Muscle of arm (tissue), 12 donors: ENCODE data around the gene MFSD6. TPM values are rescaled to one million over a fixed set of nuclear protein-coding genes. Genes with fewer than 3 reads are reported as not detected.
"Not testable (repeated sequence)": the region's sequence is repeated elsewhere in the genome, so short reads cannot be mapped to it uniquely, and the experiment has no call there.

Experiments used
- DNase-seq: peaks from one replicate; pipeline ENCODE4 v3.0.0-alpha.2; 2013
- polyA plus RNA-seq, 12 donors: library from polyadenylated mRNA; unstranded; fragments of 120-200 nt; gene quantifications; one replicate each; pipeline ENCODE4 v1.2.1, GENCODE V29; 2013; ENCODE audit not compliant: insufficient read length in 12 of 12

MFSD6 gene
- polyA plus RNA-seq, 12 donors: 8.6 to 15.0 (median 11.6) TPM; not detected in 1

DNA sequence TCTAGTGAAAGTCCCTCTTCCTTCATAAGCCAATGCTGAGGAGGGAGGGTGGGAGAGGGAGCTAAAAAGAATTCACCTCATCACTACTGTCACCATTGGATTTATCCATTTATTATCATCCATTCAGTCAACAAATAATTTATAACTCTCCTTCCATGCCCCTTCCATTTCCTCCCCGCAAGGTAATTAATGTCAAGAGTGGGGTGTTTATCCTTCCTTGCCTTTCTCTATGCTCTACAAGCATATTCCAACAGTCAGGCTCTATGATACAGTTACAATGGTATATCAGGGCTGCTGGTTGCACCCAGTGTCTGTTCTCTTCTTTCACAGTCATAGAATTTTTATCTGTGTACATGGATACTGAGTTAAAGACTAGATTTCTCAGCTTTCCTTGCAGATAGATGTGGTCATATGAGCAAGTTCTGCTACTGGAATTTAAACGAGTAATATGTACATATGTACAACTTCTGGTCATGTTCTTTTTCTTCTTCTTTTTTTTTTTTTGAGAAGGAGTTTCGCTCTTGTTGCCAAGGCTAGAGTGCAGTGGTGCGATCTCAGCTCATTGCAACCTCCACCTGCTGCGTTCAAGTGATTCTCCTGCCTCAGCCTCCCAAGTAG lies 5.1 kb upstream of the MFSD6 start:
- DNase-seq: no peak

DNA sequence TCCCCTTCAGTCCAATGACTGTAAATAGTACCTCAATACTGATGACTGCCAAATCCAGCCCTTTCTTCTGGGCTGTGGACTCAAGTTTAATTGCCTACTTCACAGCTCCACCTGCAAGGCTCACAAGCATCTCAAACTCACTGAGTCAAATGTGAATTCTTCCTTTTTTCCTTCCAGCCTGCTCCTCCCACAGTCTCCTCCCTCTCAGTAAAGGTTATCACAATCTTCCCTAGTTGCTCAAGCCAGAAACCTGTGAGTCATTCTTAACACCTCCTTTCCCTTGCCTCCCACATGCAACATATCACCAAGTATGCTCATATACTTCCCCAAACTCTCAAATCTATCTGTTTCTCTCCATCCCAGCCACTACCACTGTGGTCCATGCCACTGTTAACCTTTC lies 3.7 kb upstream of the MFSD6 start:
- DNase-seq: no peak

DNA sequence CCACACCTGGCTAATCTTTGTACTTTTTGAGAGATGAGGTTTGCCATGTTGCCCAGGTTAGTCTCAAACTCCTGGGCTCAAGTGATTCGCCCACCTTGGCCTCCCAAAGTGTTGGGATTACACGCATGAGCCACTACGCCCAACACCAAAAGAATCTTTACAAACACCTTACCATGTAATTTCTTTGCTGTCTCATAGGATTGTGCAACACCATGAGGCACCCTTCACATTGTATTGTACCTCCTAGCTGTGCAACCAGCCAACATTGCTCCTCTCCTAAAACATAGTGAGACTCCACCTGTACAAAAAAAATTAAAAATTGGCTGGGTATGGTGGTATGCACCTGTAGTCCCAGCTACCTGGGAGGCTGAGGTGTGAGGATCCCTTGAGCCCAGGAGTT lies 3.1 kb upstream of the MFSD6 start:
- no peak for DNase-seq

DNA sequence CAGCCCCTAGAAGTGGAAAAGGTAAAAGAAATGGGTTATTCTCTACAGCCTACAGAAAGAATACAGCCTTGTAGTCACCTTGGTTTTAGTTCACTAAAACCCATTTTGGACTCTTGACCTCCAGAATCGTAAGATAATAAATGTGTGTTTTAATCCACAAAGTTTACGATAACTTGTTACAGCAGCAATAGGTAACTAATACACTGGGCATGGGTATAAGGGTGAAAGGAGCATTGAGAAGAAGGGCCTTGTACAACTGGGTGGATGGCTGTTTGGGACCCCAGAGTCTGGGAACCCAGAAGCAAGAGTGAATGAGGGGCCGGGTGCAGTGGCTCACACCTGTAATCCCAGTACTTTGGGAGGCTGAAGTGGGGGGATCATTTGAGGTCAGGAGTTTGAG lies 2.2 kb upstream of the MFSD6 start:
- no peak for DNase-seq

DNA sequence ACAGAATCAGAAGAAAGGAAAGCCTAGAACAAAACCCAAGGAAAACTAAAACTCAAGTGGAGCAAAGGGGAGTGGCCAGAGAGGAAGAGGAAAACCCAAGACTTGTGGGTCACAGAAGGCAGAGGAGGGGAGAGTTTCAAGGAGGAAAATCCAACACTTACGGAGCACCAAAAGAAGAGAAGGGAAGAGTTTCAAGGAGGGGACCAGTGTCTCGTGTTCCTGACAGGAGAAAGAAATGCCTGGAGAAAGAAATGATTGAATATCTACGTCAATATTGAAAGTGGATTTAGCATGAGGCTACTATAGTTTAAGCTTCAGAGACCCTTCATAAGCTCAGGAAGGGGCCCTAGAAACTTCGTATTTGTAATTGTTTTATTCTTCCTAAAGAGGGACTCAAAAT lies 1.4 kb upstream of the MFSD6 start:
- DNase-seq: no peak

DNA sequence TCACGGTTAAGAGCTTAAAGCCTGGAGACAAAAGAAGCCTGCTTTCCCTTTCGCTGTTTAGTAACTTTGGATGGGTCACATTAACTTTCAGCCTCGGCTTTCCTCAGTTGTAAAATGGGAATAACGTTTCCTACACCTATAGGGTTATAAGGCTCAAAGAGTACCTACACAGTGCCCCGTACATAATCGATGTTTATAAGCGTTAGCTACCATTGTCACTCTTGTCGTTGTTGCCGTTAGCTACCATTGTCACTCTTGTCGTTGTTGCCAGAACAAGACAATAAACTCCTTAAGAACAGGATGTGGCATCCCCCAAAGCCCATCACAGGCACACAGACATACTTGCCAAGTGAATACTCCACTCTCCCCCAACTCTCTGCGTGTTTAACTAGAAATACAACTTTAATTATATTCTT lies 901 bp upstream of the MFSD6 start:
- no peak for DNase-seq

DNA sequence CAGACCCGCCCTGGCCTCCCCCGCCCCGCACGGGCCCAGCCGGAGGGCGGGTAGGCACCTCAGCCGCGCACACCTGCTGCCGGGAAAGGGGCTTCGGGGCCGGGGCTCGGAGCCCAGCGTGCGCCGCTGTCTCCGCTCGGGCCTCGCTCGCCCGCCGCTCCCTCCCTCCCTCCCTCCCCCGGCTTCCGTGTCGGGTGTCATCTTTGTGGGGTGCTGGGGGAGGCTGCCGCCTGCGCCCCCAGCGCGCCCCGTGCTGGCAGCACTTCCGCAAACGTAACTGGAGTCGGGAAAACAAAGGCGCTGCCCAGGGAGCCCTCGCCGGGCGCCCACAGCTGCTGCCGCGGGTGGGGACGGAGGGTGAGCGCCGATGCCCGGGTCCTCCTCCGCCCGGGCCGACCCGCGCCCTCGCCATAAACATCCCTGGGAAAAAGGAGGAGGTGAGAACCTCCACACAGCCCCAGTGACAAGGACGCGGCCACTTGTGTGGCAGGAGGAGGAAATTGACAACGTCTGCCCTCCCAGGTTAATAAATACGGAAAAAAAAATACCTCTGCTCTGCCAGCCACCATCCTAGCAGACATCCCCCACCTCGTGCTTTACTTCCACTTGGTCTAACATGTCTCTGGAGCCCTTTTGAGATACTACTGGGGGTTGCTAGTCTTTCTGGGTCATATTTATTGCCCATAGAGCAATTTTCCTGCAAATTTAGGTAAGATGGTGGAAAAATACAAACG lies 550 bp downstream of the MFSD6 start:
- DNase-seq: peak; percentile 19

DNA sequence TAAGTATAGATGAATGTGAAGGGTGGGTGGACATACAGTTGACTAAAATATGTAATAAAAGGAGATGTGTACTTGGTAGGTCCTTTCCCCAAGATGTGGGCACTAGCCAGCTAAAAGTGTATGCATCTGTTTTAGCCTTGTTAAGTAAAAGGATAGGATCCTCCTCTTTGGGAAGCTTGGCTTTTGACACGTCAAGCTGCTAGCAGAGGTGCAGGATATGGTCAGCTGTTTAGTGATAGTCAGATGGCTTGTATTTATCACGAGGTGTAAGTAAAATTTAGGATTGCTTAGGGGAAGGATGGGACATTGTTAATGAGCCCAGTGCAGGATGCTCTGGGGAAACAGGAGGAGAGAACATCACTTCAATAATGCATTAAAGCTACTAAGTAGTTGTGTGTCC lies 1.5 kb downstream of the MFSD6 start:
- DNase-seq: no peak

DNA sequence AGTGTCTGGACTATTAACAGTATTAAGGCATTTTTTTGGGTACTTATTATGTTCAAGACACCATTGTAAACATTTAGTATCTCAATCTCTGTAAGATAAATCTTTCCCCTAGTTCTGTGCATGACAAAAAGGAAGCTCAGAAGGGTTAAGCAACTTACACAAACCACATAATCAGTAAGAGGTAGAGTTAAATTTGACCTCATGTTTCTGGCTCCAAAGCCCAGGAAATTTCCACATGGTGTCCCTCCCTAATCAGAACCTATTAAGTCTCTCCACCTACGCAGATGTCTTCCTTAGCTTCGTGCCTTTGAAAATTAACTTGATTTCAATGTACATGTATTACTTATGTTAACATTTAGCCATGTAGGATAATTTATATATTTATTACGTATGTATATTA lies 2.0 kb downstream of the MFSD6 start:
- DNase-seq: no peak

DNA sequence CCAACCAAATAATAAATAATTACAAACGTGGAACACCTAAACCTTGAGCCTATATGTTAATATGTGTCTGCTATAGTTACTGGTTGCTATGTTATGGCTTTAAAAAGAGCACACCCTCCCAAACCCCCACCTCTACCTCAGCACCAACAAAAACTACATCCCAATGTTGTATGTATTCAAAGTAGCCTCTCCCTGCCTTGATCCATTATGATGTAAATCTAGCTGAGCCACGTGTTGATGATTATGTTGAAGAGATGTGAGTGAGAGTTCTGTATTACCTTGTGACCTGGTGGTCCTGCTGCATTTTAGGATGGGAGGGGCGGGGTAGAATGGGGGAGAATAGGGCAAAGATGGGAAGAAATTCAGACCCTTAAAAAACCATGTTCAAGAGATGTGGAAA lies 4.8 kb downstream of the MFSD6 start:
- no peak for DNase-seq

DNA sequence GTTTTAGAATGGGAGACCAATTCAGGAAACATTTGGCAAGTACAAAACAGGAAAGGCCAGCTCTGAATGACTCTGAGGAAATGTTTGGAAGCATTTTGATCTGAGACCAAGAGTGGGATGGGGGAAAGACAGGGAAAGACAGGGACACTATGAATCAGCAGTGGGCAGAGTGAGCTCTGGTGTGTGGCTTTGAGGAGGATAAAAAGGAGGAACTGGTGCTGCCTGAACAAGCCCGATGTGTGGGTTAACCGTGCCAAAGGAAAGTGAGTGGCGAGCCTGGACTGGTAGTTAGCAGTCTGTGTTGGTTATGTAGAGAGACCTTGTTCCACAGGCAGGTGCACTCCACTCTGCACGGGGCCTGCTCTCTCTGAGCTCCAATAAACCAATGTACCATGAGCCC lies 5.3 kb downstream of the MFSD6 start:
- no peak for DNase-seq

DNA sequence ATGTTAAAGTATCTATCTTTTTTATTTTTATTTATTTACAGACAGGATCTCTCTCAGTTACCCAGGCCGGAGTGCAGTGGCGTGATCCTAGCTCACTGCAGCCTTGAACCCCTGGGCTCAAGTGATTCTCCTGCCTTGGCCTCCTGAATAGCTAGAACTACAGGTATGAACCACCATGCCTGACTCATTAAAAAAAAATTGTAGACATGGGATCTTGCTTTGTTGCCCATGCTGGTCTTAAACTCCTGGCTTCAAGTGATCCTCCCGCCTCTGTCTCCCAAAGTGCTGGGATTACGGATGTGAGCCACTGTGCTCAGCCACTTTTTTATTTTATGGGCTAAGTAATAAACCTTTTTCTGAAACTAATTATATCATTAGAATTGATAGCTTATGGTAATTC lies 7.1 kb downstream of the MFSD6 start:
- no peak for DNase-seq

DNA sequence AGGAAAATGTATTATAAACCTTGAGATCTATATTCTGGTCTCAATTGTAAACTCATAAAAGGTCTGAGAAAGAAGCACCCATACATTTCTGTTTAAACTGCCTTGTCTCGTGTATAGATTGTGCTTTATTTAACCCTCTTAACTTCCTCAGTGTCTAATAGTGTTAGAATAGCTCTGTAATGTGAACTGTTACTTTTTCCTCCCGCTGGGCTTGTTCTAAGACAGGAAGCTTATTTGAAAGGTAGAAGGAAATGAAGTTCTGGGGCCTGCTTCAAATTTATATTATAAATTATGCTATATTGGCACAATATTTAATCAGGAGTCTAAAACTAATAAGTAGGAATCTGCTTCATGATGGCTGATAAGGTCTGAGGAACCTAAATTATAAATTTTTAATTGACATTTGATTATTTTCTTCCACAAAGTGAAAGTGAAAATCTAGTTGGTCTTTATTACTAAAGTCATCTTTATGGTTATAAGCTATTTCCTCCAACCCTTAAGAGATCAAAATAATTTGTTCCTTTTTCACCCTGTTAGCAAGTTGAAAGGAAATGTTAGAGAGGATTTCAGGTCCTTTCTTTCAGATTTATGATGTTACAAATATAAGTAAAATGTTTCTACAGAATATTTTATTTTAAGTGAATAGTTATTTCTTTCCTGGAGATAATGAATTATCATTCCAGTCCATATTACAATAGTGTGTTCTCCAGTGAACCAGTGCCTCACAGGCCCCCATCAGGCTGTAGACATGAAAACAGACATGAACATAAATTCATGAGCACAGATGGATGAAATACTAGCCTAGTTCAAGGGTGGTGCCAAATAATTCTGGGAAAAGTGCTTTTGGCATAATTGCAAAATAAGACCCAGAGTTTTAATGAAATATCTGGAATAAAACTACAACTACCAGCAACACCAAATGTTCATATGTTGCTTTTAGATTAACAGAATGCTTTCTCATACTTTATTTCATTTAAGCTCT lies 7.9 kb downstream of the MFSD6 start:
- DNase-seq: no peak

DNA sequence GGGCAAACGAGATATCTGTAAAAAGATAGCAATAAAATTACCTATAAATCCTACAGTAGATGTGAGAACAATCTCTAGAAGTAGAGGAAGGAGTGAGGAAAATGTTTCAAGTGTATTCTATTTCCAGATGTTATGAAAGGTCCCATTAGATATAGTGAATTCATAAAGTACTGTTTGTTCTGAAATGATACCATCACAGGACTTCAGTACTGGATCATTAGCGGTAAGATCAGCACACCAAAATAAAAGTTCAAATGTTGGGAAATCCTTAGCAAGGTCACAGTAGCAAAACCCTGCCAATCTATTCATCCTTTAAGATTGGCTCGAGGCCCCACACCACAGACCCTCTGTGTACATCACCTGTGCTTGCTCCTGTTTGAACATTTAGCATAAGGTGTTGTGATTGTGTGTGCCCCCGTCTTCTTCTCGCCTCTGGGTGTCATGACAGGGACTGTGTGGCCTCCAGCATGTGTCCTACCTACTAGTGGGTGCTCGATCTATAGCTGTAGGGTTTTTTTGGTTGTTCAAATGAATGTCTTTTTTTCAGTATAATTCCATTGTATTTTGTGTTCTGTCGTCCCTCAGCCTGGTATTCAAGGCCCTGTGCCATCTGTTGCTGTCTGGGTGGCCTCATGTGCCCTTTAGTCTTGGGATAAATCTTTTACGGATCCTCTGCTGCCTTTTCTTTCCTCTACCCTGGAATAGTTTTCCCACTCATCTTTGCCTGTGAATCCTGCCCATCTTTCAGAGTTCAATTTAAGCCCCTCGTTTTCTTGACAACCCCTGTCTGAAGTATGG lies 9.1 kb downstream of the MFSD6 start:
- no peak for DNase-seq

DNA sequence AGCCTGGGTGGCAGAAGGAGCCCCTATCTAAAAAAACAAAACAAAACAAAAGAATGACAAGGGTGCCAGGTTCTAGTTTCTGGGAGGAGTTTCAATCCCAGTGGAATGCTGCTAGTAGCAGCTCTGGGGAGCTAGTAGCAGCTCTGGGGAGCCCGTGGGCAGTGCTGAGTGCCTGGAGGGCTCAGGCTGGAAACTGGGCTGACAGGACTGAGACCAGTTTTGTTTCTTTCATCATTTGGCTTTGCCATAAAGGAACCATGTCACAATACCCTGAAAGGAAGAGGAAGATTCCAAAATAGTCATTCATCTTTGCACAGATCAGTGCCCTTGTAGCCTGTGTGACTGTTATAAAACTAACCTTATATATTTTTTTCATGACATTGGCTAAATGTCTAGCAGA lies 10.6 kb downstream of the MFSD6 start:
- no peak for DNase-seq

DNA sequence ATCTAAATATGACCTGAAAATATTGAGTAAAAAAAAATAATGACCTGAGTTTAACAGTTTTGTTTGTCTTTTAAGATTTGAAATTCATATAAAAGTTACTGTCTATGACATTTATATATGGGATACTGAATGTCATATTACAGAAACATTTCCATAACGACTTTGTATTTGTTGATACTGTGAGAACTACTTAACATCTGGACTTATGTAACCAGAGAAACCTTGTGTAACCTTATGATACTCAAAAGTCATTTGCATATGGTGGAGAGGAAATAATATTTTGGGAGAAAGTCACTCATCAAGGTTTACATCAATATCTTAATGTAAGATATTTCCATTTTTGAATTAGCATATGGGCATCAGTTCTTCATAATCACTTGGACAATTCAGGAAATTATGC lies 12.6 kb downstream of the MFSD6 start:
- DNase-seq: no peak

DNA sequence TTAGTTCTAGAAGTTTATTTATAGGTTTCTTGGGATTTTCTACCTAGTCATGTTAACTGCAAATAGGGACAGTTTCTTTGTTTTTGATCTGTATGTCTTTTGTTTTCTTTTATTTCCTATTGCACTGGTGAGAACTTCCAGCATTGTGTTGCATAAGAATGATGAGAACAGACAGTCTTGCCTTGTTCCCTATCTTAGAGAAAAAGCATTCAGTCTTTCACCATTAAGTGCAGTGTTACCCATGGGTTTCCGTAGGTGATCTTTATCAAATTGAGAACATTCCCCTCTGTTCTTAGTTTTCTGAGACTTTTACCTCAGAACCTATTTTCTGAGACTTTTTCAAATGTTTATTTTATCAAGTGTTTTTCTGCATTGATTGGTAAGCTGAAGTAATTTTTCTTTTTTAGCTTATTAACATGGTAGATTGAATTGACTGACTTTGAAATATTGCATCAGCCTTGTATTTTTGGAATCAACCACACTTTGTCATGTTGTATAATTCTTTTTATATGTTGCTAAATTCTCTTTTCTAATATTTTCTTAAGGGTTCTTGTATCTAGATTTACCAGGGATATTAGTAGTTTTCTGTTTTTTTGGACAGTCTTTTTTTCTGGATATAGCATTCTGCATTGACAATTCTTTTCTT lies 17.2 kb downstream of the MFSD6 start:
- DNase-seq: no peak

DNA sequence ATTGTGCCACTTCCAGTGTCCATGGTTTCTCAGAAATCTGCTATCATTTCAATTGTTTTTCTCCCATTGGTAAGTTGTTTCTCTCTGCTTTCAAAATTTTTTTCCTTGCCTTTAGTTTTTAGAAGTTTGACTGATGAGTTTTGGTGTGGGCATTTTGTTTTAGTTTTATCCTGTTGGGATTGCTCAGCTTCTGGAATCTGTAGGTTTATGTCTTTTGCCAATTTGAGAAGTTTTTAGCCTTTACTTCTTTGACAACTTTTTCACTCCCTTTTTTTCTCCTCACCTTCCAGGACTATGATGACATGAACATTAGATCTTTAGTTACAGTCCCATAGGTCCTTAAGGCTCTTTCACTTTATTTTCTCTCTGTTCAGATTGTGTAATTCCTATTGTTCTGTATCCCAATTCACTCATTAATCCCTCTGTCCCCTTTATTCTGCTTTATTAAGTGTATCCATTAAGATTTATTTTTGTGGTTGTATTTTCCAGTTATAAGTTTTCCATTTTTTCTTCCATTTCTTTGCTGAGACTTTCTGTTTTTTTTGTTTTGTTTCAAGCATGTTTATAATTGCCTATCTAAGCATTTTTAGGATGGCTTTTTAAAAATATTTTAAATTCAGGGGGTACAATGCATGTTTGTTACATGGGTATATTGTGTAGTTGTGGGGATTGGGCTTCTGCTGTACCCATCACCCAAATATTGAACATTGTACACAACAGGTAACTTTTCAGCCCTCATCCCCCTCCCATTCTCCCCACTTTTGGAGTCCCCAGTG lies 17.9 kb downstream of the MFSD6 start:
- no peak for DNase-seq

DNA sequence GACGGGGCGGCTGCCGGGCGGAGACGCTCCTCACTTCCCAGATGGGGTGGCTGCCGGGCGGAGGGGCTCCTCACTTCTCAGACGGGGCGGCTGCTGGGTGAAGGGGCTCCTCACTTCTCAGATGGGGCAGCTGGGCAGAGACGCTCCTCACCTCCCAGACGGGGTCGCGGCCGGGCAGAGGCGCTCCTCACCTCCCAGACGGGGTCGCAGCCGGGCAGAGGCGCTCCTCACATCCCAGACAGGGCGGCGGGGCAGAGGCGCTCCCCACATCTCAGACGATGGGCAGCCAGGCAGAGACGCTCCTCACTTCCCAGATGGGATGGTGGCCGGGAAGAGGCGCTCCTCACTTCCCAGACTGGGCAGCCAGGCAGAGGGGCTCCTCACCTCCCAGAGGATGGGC lies 22.7 kb downstream of the MFSD6 start:
- not testable (repeated sequence) for DNase-seq

DNA sequence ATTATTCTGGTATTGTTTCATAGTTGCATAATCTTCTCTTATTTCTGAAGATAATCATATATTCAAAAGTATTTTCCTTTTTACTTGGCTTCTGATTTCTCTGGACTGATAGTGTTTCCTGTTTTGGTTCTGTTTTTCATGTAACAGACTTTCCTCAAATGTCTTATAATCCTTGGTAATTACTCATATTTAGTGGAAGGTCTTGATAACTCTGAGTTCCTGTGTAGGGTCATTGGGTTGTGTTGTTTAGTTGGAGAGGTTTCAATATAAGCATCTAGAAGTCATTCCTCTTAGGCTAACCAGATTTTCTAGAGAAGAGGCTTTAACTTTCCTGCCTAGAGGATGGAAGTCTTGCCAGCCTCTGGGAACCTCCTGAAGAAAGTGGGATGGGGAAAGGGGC lies 23.8 kb downstream of the MFSD6 start:
- DNase-seq: no peak
